Measurements from ENCODE around the gene LPP.

The LPP gene

DNA sequence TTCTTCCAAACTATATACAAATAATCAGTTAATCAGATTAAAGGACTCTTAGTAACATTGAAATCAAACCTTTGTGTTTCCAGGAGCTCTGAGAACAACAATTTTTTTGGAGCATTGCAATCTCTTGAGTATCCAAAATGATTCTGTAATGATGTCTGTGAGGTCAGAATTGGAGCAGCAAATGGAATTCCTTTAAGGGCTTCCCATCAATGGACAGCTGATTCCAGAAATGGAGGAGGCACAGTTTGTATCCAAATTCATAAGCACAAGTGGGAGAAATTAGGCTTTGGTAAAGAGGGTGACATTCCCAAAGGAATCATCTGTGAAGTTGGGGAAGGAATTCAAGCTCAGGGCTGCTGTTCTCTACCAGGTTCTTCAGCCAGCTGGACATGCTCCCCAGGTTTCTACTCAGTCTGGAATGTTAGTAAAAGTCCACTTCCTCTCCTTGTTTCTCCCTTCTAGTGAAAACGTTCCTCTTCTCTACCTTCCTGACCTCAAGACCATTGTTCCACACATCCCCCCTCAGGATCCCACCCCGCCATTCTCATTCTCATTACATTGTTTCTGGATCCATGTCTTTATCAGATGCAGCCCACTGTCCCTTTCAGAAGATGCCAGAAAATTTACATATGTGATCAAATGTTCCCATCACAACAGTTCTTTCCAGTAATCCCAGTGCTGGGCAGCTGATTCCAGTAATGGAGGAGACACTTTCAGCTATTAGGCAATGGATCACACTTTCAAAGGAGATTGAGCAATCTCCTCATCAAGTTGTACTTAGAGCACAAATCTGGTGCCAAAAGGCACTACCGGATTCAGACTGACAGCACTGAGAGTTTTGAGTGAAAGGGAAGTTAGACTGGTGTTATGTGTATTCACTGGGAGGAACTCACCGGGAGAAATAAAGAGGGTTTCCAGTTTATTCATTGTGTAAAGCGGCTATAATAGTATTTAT is 626.5 kb downstream of the LPP start:
- no peak for DNase-seq (ENCODE audit: low read depth, low spot score)

GRCh38 chr3:188782613-188783124 is 628.7 kb downstream of the LPP start:
- DNase-seq (ENCODE audit: low read depth, low spot score), result no peak

- no peak for DNase-seq (ENCODE audit: low read depth, low spot score)
These were observed 632.5 kb downstream of the LPP start for GRCh38 chr3:188786424-188786823.

- DNase-seq (ENCODE audit: low read depth, low spot score), result no peak
These were observed 634.7 kb downstream of the LPP start for GRCh38 chr3:188788621-188789081.

DNA sequence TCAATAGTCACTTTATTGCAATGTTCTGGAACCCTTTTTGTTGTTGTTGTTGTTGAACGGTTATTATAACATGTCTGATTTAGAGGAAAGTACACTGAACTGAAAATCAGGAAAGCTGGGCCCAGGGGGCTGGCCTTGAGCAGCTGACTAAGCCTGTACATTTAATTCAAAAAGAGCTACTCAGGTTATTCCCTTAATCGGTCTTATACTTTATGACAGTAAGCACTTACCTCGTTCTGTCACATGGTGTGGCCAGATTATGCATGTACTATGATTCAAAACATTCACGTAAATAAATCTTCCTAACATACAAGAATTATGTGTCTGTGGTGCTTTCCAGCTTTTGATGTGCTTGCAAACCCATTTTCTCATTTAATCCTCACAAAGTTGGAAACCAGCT is 635.3 kb downstream of the LPP start:
- no peak for DNase-seq (ENCODE audit: low read depth, low spot score)

- no peak for DNase-seq (ENCODE audit: low read depth, low spot score)
These were observed 637.4 kb downstream of the LPP start for GRCh38 chr3:188791311-188791710.

GRCh38 chr3:188792793-188793192 is 638.8 kb downstream of the LPP start:
- no peak for DNase-seq (ENCODE audit: low read depth, low spot score)

DNA sequence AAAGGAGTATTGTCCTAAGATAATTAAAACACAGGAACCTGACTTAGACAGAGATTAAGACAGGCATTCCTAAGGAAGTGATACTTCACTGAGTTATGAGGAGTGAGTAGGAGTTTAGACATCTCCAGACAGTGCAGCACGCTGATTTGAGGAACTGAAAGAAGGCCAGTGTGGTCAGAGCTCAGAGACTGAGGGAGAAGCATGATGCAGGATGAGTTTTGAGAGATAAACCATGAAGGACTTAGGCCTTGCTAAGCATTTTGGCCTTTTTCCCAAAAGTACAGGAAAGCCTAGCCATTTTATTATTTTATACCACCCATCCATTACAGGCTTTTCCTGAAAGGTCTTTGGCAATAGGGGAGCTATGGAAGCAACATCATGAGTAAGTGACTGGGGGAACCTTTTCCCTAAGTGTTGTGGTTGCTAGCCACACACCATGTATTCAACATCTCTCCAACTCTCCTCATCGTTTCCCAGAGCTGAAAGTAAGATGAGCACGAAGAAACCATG is 642.2 kb downstream of the LPP start:
- DNase-seq (ENCODE audit: low read depth, low spot score), result no peak

GRCh38 chr3:188797045-188797444 is 643.1 kb downstream of the LPP start:
- DNase-seq (ENCODE audit: low read depth, low spot score), result no peak

DNA sequence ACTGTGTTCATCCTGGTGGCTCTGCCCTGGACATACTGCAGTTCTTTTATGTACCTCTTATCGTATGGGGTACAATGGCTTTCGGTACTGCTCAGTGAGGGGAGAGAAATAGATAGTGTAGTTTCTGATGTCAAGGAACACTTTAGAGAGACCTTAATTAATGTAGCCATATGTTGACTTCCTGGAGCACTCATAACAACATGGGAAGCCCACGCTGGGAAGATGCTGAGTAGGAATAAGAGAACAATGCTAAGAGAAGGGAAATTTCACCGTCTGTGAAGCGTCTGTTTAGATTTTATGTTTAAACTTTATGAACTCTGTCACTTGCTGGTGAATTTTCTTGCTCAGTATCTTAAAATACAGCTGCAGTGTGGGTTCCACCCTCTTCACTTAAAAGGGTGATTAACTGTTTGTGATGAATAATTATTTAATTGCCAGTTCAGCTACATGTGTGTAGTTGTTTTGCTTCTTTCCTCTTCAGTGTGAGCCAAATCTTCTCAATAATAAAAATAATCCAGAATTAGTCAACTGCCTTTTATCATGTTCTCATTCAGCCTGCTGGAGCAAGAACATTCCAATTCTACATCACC is 644.7 kb downstream of the LPP start:
- DNase-seq (ENCODE audit: low read depth, low spot score), result no peak

GRCh38 chr3:188801393-188801792 is 647.4 kb downstream of the LPP start:
- no peak for DNase-seq (ENCODE audit: low read depth, low spot score)

- DNase-seq (ENCODE audit: low read depth, low spot score), result no peak
These were observed 648.7 kb downstream of the LPP start for GRCh38 chr3:188802645-188803044.

GRCh38 chr3:188807006-188807405 is 653.0 kb downstream of the LPP start:
- no peak for DNase-seq (ENCODE audit: low read depth, low spot score)

GRCh38 chr3:188812198-188812597 is 658.2 kb downstream of the LPP start:
- no peak for DNase-seq (ENCODE audit: low read depth, low spot score)

DNA sequence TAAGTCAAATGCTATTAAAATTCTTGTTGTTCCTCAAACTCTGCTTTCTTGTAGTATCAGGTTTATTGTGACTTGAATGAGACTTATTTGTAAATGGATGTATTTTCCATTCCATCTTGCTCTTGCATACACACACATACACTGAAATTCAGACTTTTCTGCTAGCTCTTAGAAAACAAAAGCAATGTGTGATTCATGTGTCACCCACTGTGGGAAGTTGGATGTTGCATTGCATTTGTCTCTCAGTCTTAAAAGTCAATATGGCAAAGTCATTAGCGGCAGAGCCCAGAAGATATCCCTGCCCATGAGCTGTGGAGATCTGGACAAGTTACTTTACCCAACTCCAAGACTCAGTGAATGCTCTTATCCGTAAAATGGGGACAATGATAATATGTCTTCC is 660.6 kb downstream of the LPP start:
- DNase-seq (ENCODE audit: low read depth, low spot score), result no peak

GRCh38 chr3:188817103-188817934 is 663.4 kb downstream of the LPP start:
- no peak for DNase-seq (ENCODE audit: low read depth, low spot score)

DNA sequence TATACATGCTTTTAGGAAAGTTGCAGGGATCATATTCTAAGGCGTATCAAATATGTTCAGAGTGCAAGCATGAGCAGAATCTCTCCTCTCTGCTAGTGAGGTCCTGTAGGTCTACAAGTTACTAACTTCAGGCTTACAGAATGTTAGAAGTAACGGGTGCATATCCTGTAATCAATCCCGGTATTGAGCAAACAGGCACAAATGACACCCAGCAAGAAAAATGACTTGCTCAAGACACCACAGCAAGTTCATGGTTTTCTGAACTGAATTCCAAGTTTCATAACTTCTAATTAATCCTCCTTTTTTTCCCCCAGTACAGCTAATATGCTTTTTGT is 663.9 kb downstream of the LPP start:
- DNase-seq (ENCODE audit: low read depth, low spot score), result no peak

DNA sequence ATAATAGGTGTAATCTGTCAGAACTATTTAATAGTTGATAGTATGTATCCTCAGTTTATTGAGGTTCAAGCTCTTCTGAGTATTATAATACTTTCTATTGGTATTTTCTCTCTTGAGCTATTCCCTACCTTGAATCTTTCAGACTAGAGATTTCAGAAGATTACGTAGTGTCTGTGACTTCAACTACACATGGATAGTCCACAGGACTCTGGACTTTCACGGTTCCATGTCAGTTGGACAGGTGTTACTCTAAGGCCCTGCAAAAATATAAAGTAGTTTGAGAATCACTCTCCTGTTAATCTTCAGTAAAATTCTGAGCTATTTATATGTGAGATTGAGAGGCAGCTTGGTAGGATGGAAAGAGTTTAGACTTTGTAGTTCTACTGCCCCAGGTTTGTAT is 664.3 kb downstream of the LPP start:
- no peak for DNase-seq (ENCODE audit: low read depth, low spot score)

- no peak for DNase-seq (ENCODE audit: low read depth, low spot score)
These were observed 666.0 kb downstream of the LPP start for GRCh38 chr3:188819939-188820338.

DNA sequence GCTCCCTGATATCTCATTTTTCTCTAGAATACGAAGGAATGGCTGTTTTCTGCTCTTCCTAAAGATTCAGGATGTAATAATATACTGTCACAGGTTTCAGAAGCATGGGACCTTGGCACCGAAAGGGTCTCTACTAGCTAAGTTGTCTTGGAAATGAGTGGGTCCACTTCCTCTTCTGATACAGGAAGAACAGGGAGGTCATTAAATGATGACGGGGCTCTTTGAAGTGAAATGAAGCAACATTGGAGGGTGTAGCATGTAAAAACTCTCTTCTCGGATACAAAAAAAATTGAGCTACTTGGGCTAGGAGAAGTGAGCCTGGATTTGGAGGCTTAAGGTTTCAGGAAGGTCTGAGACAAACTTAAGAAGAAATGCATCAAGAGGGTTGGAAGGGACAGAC is 668.0 kb downstream of the LPP start:
- DNase-seq (ENCODE audit: low read depth, low spot score), result no peak

- no peak for DNase-seq (ENCODE audit: low read depth, low spot score)
These were observed 668.5 kb downstream of the LPP start for GRCh38 chr3:188822411-188822810.

DNA sequence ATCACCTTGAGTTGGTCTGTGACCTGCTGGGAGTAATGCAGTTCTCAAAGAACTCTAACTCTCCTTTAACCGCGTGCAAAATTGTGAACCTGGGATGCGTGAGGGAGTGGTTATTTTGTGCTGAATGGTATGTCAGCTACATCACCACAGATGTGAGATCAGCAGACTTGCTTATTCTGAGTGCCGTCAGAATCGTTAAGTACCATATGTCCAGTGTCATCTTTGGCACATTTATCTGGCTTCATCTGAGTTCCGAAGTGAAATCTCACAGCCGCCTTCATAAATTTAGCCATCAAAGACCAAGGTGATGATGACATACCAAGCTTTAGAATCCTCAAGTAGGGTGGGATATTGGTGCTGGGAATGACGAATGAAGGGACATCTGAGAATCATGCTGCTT is 670.6 kb downstream of the LPP start:
- no peak for DNase-seq (ENCODE audit: low read depth, low spot score)
